ENCODE results near the gene TPSAB1. TPM values are rescaled to one million over a fixed set of nuclear protein-coding genes. Genes with fewer than 3 reads are reported as not detected.

TPSAB1 gene
- total and polyA plus RNA-seq, 2 experiments from 2014 or later: not detected

DNA sequence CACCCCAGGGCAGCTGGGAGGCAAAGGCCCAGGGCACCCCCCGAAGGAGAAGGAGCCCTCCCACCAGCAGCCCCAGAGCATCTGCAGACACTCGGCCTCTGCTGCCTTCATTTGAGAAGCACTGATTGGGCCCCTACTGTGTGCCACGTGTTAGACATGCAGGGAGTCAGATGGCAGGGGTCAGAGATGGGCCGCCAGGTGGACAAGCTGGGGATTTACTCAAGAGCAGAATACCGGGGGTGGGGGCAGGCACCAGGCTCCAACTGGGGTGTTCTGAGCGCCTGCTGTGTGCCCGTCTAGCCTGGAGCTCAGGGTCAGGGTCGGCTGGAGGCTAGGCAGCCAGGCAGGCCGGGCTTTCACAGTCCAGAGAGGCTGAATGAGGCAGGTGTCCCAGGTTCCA, 34.2 kb upstream of the TPSAB1 start:
- H3F3A ChIP-seq (ENCODE audit: insufficient read depth): no peaks in the 10 kb centered on the region
- H4K20me1 ChIP-seq (ENCODE audit: insufficient read depth): no peaks in the 10 kb centered on the region
- no peak overlapping the region for H2AFZ ChIP-seq
- in situ Hi-C loops (cut with MboI): no loop called here
- no peaks in the 10 kb centered on the region for H3K9me2 ChIP-seq (ENCODE audit: insufficient read depth)
- H3K36me3 ChIP-seq (ENCODE audit: low read depth): no peaks in the 10 kb centered on the region
- H3K4me3 ChIP-seq: no peak overlapping the region
- no peak for TF ChIP-seq EZH2phosphoT487 (IDR thresholded peaks at IDR 0.05; ENCODE audit: insufficient read depth, low read depth)
- TF ChIP-seq EZH2 (IDR thresholded peaks at IDR 0.05; ENCODE audit: insufficient read depth, poor library complexity, severe bottlenecking): no peak
- DNase-seq: no peak
- no peak overlapping the region for H3K4me2 ChIP-seq (ENCODE audit: unreplicated experiment)
- no peaks in the 10 kb centered on the region for H3K27me3 ChIP-seq (replicated peaks; ENCODE audit: insufficient read depth)
- H3K4me1 ChIP-seq (ENCODE audit: insufficient read depth): no peaks in the 10 kb centered on the region
- WGBS, 2 experiments (ENCODE audit: low coverage in 1 of 2, low lambda C conversion rate in 2 of 2, missing lambda C conversion rate in 2 of 2): 43 to 49% methylated on average over 8 to 9 of the region's 9 CpGs
- no peaks in the 10 kb centered on the region for H3K79me2 ChIP-seq (ENCODE audit: insufficient read depth)
- H3K9ac ChIP-seq: no peak overlapping the region
- H3K9me3 ChIP-seq (ENCODE audit: low read depth): no peaks in the 10 kb centered on the region
- H3K27ac ChIP-seq: no peak overlapping the region

DNA sequence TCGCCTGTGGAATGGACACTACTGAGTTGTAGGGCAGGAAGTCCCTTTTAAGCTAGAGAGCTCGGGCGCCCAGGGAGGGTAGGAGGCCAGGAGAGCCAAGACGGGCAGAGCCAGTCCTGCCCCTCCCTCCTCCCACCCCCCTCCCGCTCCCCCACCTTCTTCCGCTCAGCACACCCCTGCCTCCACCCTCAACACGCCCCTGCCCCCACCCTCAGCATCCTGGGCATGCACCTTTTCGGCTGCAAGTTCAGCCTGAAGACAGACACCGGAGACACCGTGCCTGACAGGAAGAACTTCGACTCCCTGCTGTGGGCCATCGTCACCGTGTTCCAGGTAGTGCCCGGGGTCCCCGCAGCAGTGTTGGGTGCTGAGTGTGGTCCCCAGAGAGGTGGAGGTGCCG, 33.7 kb upstream of the TPSAB1 start:
- Histone ChIP-seq H4K20me1 (ENCODE audit: insufficient read depth) (no peaks in the 10 kb centered on the region), H3K27me3 (replicated peaks; ENCODE audit: insufficient read depth) (no peaks in the 10 kb centered on the region), H3K9ac (no peak overlapping the region), H3K27ac (no peak overlapping the region), H3K4me2 (ENCODE audit: unreplicated experiment) (no peak overlapping the region), H3K79me2 (ENCODE audit: insufficient read depth) (no peaks in the 10 kb centered on the region), H3K9me3 (ENCODE audit: low read depth) (no peaks in the 10 kb centered on the region), H2AFZ (no peak overlapping the region), H3K9me2 (ENCODE audit: insufficient read depth) (no peaks in the 10 kb centered on the region), H3K36me3 (ENCODE audit: low read depth) (no peaks in the 10 kb centered on the region), H3K4me3 (no peak overlapping the region), H3K4me1 (ENCODE audit: insufficient read depth) (no peaks in the 10 kb centered on the region), H3F3A (ENCODE audit: insufficient read depth) (no peaks in the 10 kb centered on the region)
- DNase-seq: no peak
- in situ Hi-C loops (cut with MboI): no loop called here
- TF ChIP-seq EZH2 (IDR thresholded peaks at IDR 0.05; ENCODE audit: insufficient read depth, poor library complexity, severe bottlenecking): no peak
- TF ChIP-seq EZH2phosphoT487 (IDR thresholded peaks at IDR 0.05; ENCODE audit: insufficient read depth, low read depth): no peak
- WGBS, 2 experiments (ENCODE audit: low coverage in 1 of 2, low lambda C conversion rate in 2 of 2, missing lambda C conversion rate in 2 of 2): 66 to 81% methylated on average over 11 to 16 of the region's 16 CpGs

DNA sequence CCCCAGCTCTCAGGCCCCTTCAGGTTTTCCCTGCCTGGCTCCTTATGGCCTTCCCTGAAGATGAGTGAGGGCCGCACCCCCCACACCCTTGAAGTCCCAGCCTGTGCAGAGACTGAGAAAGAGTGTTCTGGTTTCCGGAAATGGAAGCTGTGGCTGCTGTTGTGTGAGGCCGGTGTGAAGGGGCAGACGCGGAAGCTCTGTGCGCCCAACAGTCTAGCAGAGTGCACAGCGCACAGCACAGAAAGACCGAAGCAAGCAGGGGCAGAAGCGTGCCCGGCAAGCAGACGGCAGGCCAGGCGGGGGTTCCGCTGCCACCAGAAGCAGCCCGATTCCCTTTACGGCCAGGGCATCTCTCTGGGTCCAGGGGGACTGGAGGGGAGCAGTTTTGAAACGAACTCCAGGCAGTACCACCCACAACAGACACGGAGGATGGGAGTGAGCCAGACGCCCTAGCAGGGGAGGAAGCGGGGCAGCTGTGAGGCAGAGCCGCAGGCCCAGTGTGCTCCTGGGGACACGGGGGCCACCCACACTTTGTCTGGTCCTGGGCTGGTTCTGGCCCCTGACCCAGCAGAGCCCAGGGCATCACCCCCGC, 32.2 kb upstream of the TPSAB1 start:
- WGBS, 2 experiments (ENCODE audit: low coverage in 1 of 2, low lambda C conversion rate in 2 of 2, missing lambda C conversion rate in 2 of 2): 68 to 71% methylated on average over 21 to 22 of the region's 22 CpGs
- in situ Hi-C loops (cut with MboI): no loop called here

DNA sequence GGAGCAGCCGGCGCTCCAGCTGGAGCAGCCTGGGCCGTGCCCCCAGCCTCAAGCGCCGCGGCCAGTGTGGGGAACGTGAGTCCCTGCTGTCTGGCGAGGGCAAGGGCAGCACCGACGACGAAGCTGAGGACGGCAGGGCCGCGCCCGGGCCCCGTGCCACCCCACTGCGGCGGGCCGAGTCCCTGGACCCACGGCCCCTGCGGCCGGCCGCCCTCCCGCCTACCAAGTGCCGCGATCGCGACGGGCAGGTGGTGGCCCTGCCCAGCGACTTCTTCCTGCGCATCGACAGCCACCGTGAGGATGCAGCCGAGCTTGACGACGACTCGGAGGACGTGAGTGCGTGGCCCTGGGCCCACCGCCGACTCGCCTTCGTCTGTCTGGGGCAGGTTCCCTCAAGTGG, 31.4 kb upstream of the TPSAB1 start:
- in situ Hi-C loops (cut with MboI): no loop called here
- Histone ChIP-seq H3K9ac (no peak overlapping the region), H3K4me3 (no peak overlapping the region), H3K9me3 (ENCODE audit: low read depth) (no peaks in the 10 kb centered on the region), H3F3A (ENCODE audit: insufficient read depth) (no peaks in the 10 kb centered on the region), H3K4me2 (ENCODE audit: unreplicated experiment) (no peak overlapping the region), H3K27me3 (replicated peaks; ENCODE audit: insufficient read depth) (no peaks in the 10 kb centered on the region), H3K9me2 (ENCODE audit: insufficient read depth) (no peaks in the 10 kb centered on the region), H4K20me1 (ENCODE audit: insufficient read depth) (no peaks in the 10 kb centered on the region), H3K4me1 (ENCODE audit: insufficient read depth) (no peaks in the 10 kb centered on the region), H3K79me2 (ENCODE audit: insufficient read depth) (no peaks in the 10 kb centered on the region), H3K36me3 (ENCODE audit: low read depth) (no peaks in the 10 kb centered on the region), H3K27ac (no peak overlapping the region), H2AFZ (no peak overlapping the region)
- 84 to 89% methylated on average over 31 to 37 of the region's 43 CpGs for WGBS, 2 experiments (ENCODE audit: low coverage in 1 of 2, low lambda C conversion rate in 2 of 2, missing lambda C conversion rate in 2 of 2)
- no peak for DNase-seq
- TF ChIP-seq EZH2 (IDR thresholded peaks at IDR 0.05; ENCODE audit: insufficient read depth, poor library complexity, severe bottlenecking): no peak
- no peak for TF ChIP-seq EZH2phosphoT487 (IDR thresholded peaks at IDR 0.05; ENCODE audit: insufficient read depth, low read depth)

More for the DNA sequence above, 32.2 kb upstream of the TPSAB1 start:
- Histone ChIP-seq H3K9me2 (ENCODE audit: insufficient read depth) (no peaks in the 10 kb centered on the region), H2AFZ (no peak overlapping the region), H3K27ac (no peak overlapping the region), H3K9ac (no peak overlapping the region), H3K4me1 (ENCODE audit: insufficient read depth) (no peaks in the 10 kb centered on the region), H3K36me3 (ENCODE audit: low read depth) (no peaks in the 10 kb centered on the region), H3K9me3 (ENCODE audit: low read depth) (no peaks in the 10 kb centered on the region), H4K20me1 (ENCODE audit: insufficient read depth) (no peaks in the 10 kb centered on the region), H3K4me2 (ENCODE audit: unreplicated experiment) (no peak overlapping the region), H3K4me3 (no peak overlapping the region), H3F3A (ENCODE audit: insufficient read depth) (no peaks in the 10 kb centered on the region), H3K79me2 (ENCODE audit: insufficient read depth) (no peaks in the 10 kb centered on the region), H3K27me3 (replicated peaks; ENCODE audit: insufficient read depth) (no peaks in the 10 kb centered on the region)
- no peak for DNase-seq
- TF ChIP-seq EZH2 (IDR thresholded peaks at IDR 0.05; ENCODE audit: insufficient read depth, poor library complexity, severe bottlenecking): no peak

DNA sequence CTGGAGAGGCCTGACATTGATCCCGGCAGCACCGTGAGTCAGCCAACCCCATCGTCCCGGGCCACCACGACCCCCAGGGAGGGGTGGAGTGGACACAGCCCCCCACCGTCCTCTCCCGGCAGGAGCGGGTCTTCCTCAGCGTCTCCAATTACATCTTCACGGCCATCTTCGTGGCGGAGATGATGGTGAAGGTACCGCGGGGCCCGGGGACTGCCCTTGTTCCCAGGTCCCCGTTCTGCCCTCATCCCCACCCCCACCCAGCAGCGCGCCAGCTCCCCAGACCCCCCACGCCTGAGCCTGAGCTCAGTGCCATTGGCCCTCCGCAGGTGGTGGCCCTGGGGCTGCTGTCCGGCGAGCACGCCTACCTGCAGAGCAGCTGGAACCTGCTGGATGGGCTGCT, 30.0 kb upstream of the TPSAB1 start:
- DNase-seq: no peak
- no peaks in the 10 kb centered on the region for H3F3A ChIP-seq (ENCODE audit: insufficient read depth)
- no peaks in the 10 kb centered on the region for H3K9me2 ChIP-seq (ENCODE audit: insufficient read depth)
- H4K20me1 ChIP-seq (ENCODE audit: insufficient read depth): no peaks in the 10 kb centered on the region
- no peaks in the 10 kb centered on the region for H3K9me3 ChIP-seq (ENCODE audit: low read depth)
- in situ Hi-C loops (cut with MboI): no loop called here
- no peak overlapping the region for H3K4me2 ChIP-seq (ENCODE audit: unreplicated experiment)
- H3K79me2 ChIP-seq (ENCODE audit: insufficient read depth): no peaks in the 10 kb centered on the region
- H3K9ac ChIP-seq: no peak overlapping the region
- H3K36me3 ChIP-seq (ENCODE audit: low read depth): no peaks in the 10 kb centered on the region
- no peak overlapping the region for H3K27ac ChIP-seq
- H2AFZ ChIP-seq: no peak overlapping the region
- H3K4me1 ChIP-seq (ENCODE audit: insufficient read depth): no peaks in the 10 kb centered on the region
- no peaks in the 10 kb centered on the region for H3K27me3 ChIP-seq (replicated peaks; ENCODE audit: insufficient read depth)
- TF ChIP-seq EZH2phosphoT487 (IDR thresholded peaks at IDR 0.05; ENCODE audit: insufficient read depth, low read depth): no peak
- no peak for TF ChIP-seq EZH2 (IDR thresholded peaks at IDR 0.05; ENCODE audit: insufficient read depth, poor library complexity, severe bottlenecking)
- WGBS, 2 experiments (ENCODE audit: low coverage in 1 of 2, low lambda C conversion rate in 2 of 2, missing lambda C conversion rate in 2 of 2): 82 to 84% methylated on average over 10 to 23 of the region's 23 CpGs
- H3K4me3 ChIP-seq: no peak overlapping the region
